KOPT-K1 (cell line): ENCODE results near the gene MTA1.

Experiments used
- H3K27ac ChIP-seq: fragments of 200-600 bp; sonication (generic); 2 replicates; pipeline ENCODE4 v1.5.1; 2016; ENCODE audit warnings: antibody characterized with exemption, mild to moderate bottlenecking, low read depth, low read length; ENCODE audit not compliant: poor library complexity, severe bottlenecking
- H3K36me3 ChIP-seq: fragments of 200-600 bp; sonication (generic); 2 replicates; pipeline ENCODE4 v1.5.1; 2017; ENCODE audit warnings: antibody characterized with exemption, mild to moderate bottlenecking, low read length, moderate library complexity; ENCODE audit not compliant: insufficient read depth
- H3K9me3 ChIP-seq: fragments of 200-600 bp; sonication (generic); 2 replicates; pipeline ENCODE4 v1.5.1; 2017; ENCODE audit warnings: antibody characterized with exemption, low read length, mild to moderate bottlenecking; ENCODE audit not compliant: insufficient read depth, poor library complexity, severe bottlenecking

The MTA1 gene

GRCh38 chr14:105419195-105420091 is at the start of gene MTA1:
Gene MTA1, plus strand, starts transcription at chr14:105419827. Its CDS starts 209 bp downstream, at chr14:105420036.
- H3K36me3 ChIP-seq, result peaks cover 22% of the 10 kb centered on the region; the same call in 1 of the 2 replicates
- no peaks in the 10 kb centered on the region for H3K9me3 ChIP-seq
- peak within 1 kb of the TSS; percentile 84 for H3K27ac ChIP-seq

- Histone ChIP-seq H3K9me3 (no peaks in the 10 kb centered on the region), H3K36me3 (no peaks in the 10 kb centered on the region), H3K27ac (no peak overlapping the region)
Observed at GRCh38 chr14:105374389-105374788, 45.2 kb upstream of the MTA1 start.

GRCh38 chr14:105375635-105376057 is 44.0 kb upstream of the MTA1 start:
- Histone ChIP-seq H3K9me3 (no peaks in the 10 kb centered on the region), H3K36me3 (no peaks in the 10 kb centered on the region), H3K27ac (no peak overlapping the region)

DNA sequence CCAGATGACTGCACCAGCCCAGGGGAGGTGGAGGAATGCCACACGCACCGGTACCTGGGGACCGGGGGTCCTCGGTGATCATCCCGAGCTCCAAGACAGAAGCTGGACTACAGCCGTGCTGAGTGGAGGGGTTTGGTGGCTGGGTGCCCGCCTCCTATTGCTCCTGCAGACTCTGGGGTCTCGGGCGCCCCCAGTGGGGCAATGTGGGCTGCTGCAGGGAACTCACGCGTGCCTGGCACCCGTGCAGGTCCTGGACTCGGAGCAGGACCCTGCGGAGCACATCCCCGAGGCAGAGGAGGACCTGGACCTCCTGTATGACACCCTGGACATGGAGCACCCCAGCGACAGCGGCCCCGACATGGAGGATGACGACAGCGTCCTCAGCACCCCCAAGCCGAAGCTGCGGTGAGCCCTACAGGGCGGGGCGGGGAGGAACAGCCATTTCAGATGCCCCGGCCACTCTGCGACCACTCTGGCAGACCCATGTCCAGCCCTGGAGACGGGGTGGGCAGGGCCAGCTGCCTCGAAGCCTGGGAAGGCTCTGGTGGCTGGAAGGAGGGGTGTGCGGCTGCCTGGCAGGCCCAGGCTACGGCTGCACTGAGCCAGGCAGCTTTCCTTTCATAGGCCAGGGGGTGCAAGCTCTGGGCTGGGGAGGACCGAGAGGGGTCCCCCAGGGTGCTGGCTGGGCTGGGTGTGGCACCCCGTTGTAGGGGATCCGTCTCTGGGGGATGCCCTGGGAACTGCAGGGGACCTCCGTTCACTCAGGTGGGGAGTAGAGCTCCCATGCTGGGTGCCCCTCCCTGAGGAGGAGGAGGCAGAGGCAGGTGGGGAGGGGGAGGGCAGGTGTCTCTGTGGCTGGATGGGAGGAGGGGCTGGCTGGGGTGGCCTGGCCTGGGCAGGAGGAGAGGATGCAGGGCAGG is 42.8 kb upstream of the MTA1 start:
- no peak overlapping the region for H3K27ac ChIP-seq
- H3K9me3 ChIP-seq, result no peaks in the 10 kb centered on the region
- H3K36me3 ChIP-seq, result no peaks in the 10 kb centered on the region

DNA sequence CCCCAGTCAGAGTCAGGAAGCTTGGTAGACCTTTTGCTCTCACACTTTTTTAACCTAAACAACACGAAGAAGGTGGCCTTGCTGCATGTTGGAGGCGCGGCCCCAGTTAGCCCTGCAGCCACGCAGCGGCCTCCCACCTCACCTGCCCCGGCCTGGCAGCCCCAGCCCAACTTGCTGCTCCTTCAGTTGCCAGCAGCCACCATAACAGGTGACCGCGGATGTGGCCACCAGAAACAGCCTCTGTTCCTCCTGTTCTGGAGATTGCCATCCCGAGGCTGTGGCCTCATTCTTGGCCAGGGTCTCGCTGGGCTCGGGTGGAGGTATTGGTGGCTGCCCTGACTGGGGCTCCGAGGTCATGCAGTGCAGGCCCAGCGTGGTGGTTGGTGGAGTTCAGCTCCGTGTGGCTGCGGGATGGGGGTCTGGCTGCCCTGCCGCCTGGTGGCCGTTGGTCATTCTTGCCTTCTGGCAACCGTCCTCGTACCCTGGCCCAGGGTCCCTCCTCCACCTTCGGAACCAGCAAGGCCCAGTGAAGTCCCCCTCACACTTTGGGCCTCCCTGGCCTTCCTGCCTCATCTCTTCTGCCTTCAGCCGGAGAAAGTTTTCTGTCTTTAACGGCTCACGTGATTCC is 42.0 kb upstream of the MTA1 start:
- Histone ChIP-seq H3K9me3 (no peaks in the 10 kb centered on the region), H3K27ac (no peak overlapping the region), H3K36me3 (no peaks in the 10 kb centered on the region)

DNA sequence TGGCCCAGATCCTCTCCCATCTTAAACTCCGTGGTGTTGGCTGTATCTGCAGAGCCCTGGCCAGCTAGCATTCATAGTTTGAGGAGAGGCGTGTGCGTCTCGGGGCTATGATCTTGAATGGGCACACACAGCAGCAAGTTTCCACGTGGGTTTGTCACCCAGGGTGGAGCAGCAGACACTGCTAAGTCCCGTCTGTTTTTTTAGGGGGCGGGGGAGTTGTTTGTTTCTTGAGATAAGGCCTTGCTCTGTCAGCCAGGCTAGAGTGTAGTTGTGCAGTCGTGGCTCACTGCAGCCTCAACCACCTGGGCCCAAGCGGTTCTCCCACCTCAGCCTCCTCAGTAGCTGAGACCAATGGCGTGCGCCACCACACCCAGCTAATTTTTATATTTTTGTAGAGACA is 41.4 kb upstream of the MTA1 start:
- no peaks in the 10 kb centered on the region for H3K9me3 ChIP-seq
- no peak overlapping the region for H3K27ac ChIP-seq
- H3K36me3 ChIP-seq, result no peaks in the 10 kb centered on the region

DNA sequence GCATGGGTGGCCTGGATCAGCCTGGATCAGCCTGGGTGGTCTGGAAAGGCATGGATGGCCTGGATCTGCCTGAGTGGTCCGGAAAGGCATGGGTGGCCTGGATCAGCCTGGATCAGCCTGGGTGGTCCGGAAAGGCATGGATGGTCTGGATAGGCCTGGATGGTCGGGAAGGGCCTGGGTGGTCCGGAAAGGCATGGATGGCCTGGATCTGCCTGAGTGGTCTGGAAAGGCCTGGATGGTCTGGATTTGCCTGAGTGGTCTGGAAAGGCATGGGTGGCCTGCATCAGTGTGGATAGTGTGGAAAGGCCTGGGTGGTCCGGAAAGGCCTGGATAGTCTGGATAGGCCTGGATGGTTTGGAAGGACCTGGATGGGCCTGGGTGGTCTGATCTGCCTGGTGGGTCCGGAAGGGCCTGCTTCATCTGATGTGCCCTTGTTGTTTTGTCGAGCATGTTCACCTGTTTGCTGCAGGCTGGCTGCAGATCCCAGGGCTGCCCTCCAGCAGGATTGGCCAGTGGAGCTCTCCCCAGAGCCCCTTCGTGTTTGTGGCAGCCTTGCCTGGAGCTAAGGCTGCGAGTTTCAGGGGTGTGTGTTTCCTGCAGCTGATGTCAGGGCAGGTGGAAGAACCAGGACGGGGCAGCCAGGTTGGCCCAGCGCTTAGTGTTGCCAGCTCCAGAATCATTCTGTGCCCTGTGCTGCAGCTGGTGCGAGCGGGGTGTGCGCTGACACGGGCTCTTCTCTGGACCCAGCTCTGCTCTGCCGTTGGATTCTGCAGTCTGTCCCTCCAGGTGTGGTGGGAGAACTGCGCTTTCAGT is 40.5 kb upstream of the MTA1 start:
- no peaks in the 10 kb centered on the region for H3K36me3 ChIP-seq

DNA sequence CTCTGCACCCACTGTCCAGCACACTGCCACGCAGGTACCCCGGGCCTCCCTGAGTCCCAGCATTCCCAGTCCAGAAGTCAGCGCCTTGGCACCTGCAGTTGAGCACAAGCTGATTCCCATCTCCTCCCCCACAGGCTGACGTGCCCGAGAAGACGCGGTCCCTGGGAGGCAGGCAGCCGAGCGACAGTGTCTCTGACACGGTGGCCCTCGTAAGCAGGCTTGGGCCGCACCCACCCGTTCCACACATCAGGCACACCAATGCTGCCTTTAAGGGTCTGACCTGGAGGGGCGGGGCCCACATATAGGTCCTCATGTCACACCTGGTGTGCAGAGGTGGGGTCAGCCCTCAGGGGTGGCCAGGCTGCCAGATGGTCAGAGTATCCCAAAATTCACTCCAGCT is 39.7 kb upstream of the MTA1 start:
- peaks cover 7% of the 10 kb centered on the region; the same call in 1 of the 2 replicates for H3K36me3 ChIP-seq
- H3K27ac ChIP-seq, result no peak overlapping the region
- no peaks in the 10 kb centered on the region for H3K9me3 ChIP-seq

More for the DNA sequence above, 40.5 kb upstream of the MTA1 start:
- Histone ChIP-seq H3K27ac (no peak overlapping the region), H3K9me3 (no peaks in the 10 kb centered on the region)

DNA sequence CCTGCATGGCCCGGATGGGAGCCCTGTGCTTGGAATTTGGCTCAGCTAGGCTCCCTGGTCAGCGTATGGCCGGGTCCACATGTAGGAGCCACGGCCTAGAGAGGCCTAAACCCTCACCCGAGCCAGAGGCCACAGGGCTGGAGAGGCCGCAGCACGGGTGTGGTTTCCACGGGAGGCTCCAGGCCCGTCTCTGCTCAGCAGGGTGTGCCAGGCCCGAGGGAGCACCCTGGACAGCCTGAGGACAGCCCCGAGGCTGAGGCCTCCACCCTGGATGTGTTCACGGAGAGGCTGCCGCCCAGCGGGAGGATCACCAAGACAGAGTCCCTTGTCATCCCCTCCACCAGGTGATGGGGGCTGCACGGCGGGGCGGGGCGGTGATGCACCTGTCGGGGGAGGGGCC is 38.9 kb upstream of the MTA1 start:
- H3K36me3 ChIP-seq, result peaks cover 7% of the 10 kb centered on the region; the same call in 1 of the 2 replicates
- H3K27ac ChIP-seq, result no peak overlapping the region
- H3K9me3 ChIP-seq, result no peaks in the 10 kb centered on the region

GRCh38 chr14:105381446-105382342 is 37.9 kb upstream of the MTA1 start:
- Histone ChIP-seq H3K36me3 (peaks cover 7% of the 10 kb centered on the region; the same call in 1 of the 2 replicates), H3K27ac (no peak overlapping the region), H3K9me3 (no peaks in the 10 kb centered on the region)

- H3K9me3 ChIP-seq, result no peaks in the 10 kb centered on the region
Observed at GRCh38 chr14:105382343-105383082, 37.1 kb upstream of the MTA1 start.

DNA sequence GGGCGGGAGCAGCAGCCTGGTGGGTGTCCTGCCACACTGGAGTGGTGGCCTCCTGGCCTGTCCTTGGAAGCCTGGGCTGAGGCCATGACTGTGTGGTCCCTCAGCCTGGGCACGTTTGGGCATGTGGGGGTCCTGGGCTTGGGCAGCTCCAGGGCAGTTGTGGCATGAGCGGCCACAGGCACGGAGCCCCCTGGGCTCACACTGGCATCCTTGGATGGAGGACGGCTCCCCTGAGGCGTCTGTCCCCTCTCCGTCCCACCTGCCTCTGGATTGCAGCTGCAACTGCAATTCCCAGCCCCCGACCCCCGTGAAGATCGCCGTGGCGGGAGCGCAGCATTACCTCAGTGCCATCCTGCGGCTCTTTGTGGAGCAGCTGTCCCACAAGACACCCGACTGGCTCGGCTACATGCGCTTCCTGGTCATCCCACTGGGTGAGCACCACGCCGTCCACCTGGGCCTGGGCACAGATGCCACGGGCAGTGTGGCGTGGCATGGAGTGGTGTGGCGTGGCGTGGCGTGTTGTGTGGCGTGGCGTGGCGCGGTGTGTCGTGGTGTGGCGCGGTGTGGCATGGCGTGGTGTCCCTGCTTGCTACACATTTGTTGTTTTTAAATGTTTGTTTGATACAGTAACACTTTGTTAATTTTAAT is 36.4 kb upstream of the MTA1 start:
- H3K36me3 ChIP-seq, result peaks cover 7% of the 10 kb centered on the region; the same call in 1 of the 2 replicates
- H3K9me3 ChIP-seq, result no peaks in the 10 kb centered on the region
- H3K27ac ChIP-seq, result no peak overlapping the region

More at GRCh38 chr14:105382343-105383082, 37.1 kb upstream of the MTA1 start:
- Histone ChIP-seq H3K36me3 (peaks cover 7% of the 10 kb centered on the region; the same call in 1 of the 2 replicates), H3K27ac (no peak overlapping the region)
